Measurements from ENCODE around the gene AATK. TPM values are rescaled to one million over a fixed set of nuclear protein-coding genes. Genes with fewer than 3 reads are reported as not detected.

Gene AATK
- polyA plus RNA-seq, 2 of the 4 experiments (the other 2 are of a cell fraction) = 0.26 to 0.37 TPM

DNA sequence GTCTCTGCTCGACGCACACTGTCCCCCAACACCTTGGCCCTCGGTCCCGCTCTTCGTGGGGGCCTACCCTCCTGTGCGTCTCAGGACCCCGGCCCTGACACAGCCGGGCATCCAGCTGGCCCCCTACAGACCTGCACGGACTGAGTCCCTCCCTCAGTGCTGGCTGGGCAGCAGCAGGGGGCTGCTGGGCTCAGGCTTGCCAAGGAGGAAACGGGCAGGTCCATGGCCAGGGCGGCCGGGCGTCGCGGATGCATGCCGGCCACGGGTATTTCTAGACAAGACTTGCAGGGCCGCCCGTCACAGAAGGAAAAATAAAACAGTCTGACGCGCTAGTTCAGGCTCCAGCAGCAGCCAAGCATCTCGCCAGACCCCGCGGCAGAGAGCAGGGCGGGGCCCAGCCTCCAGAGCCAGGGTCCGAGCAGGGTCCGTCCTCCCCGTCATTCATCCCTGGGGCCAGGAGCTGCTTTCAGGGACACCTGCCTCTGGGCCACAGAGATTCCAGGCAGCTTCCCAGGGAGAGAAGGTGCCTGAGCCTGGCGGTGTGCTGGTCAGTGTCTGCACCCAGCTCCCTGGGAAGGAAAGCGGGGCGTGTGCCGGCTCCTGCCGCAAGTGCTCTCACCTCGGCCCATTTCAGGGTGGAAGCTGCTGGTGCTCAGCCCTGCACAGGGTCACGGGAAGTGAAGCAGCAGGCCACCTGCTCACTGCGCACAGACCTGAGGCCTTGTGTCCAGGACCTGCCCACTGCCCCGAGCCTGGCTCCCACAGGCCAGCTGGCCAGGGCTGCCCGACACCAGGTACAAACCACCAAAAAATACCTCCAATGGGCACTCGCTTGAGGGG, 8.0 kb downstream of the AATK start:
- 78% methylated on average over 36 of the region's 39 CpGs for WGBS (ENCODE audit: missing lambda C conversion rate)
- TF ChIP-seq, protein P1, sequence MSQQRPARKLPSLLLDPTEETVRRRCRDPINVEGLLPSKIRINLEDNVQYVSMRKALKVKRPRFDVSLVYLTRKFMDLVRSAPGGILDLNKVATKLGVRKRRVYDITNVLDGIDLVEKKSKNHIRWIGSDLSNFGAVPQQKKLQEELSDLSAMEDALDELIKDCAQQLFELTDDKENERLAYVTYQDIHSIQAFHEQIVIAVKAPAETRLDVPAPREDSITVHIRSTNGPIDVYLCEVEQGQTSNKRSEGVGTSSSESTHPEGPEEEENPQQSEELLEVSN (IDR thresholded peaks at IDR 0.05; ENCODE audit: borderline replicate concordance, low read depth) = no peak
- TF ChIP-seq, protein P2, sequence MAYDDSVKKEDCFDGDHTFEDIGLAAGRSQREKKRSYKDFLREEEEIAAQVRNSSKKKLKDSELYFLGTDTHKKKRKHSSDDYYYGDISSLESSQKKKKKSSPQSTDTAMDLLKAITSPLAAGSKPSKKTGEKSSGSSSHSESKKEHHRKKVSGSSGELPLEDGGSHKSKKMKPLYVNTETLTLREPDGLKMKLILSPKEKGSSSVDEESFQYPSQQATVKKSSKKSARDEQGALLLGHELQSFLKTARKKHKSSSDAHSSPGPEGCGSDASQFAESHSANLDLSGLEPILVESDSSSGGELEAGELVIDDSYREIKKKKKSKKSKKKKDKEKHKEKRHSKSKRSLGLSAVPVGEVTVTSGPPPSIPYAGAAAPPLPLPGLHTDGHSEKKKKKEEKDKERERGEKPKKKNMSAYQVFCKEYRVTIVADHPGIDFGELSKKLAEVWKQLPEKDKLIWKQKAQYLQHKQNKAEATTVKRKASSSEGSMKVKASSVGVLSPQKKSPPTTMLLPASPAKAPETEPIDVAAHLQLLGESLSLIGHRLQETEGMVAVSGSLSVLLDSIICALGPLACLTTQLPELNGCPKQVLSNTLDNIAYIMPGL (CRISPR knock-in tag; IDR thresholded peaks at IDR 0.05; ENCODE audit: borderline replicate concordance) = no peak
- TF ChIP-seq HDAC2 (IDR thresholded peaks at IDR 0.05) = no peak
- no peak overlapping the region for H3K27ac ChIP-seq
- DNase-seq (ENCODE audit: low read depth in 1 of 2, low spot score in 1 of 2) (no peak), FAIRE-seq (no peak), ATAC-seq (no peak)
- CTCF ChIA-PET = interaction anchor here (0.9 to 11.4 kb wide), 5 partner anchors 8 to 96 kb away, joined by 3 to 121 read pairs (median 3); no protein-coding TSS in a partner anchor
- no peaks in the 10 kb centered on the region for H3K4me1 ChIP-seq
- H3K4me3 ChIP-seq = no peak overlapping the region
- no peaks in the 10 kb centered on the region for H3K9me3 ChIP-seq
- H3K4me2 ChIP-seq = no peak overlapping the region
- POLR2A ChIA-PET = no interaction called here

DNA sequence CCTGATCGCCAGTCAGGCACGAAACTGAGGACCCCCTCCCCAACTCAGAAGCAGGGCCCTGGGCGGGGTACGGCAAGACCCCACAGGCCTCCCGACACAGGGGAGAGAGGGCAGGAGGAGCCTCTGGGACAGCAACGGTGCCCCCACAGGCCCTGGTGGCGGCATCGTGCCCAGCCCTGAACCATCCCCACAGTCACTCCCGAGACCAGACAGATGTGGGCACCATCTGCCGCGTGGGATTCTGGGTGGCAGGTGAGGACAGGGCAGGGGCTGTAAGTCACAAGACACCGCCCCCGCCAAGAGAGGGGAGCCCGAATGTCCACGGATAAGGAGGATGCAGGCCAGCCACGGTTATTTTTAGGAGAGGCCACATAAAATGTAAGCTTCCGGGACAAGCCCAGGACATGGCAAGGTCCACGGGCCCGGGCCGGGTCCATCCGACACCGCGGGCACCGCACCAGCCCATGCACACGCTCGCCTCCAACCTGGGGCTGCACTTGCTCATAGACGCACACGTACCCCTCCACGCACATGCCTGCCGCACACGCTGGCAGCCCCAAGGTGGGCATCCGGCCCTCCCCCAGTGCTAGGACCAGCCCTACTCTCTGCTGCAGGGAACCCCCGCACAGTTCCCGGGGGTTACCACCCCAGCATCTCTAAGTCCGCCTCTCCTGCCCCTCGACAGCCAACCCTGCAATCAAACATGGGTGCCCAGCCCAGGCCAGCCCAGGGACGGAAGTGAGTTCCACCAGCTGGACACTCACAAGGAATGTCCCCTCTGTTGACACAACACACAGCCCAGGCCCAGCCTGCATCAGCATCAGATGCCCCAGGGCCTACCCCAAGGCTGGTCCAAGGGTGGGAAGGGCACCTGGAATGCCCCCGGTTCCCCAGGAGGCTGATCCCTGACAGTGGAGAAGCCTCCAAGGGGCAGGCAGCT, 8.9 kb downstream of the AATK start:
- H3K27ac ChIP-seq = no peak overlapping the region
- H3K9me3 ChIP-seq = no peaks in the 10 kb centered on the region
- no peak for TF ChIP-seq FOSL2 (IDR thresholded peaks at IDR 0.05)
- TF ChIP-seq FOSL2 (CRISPR knock-in tag; IDR thresholded peaks at IDR 0.05) = no peak
- TF ChIP-seq POLR2AphosphoS2 (conservative IDR thresholded peaks at IDR 0.05; ENCODE audit: low read length) = no peak
- no peak for TF ChIP-seq HDAC2 (IDR thresholded peaks at IDR 0.05)
- TF ChIP-seq RNF2 (IDR thresholded peaks at IDR 0.05; ENCODE audit: borderline replicate concordance, low read depth) = no peak
- no peak for TF ChIP-seq RFX5 (IDR thresholded peaks at IDR 0.05)
- TF ChIP-seq, protein P3, sequence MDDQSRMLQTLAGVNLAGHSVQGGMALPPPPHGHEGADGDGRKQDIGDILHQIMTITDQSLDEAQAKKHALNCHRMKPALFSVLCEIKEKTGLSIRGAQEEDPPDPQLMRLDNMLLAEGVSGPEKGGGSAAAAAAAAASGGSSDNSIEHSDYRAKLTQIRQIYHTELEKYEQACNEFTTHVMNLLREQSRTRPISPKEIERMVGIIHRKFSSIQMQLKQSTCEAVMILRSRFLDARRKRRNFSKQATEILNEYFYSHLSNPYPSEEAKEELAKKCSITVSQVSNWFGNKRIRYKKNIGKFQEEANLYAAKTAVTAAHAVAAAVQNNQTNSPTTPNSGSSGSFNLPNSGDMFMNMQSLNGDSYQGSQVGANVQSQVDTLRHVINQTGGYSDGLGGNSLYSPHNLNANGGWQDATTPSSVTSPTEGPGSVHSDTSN (IDR thresholded peaks at IDR 0.05) = no peak
- no peak for TF ChIP-seq NFE2L2 (conservative IDR thresholded peaks at IDR 0.05; ENCODE audit: low read length)
- TF ChIP-seq, protein P4, sequence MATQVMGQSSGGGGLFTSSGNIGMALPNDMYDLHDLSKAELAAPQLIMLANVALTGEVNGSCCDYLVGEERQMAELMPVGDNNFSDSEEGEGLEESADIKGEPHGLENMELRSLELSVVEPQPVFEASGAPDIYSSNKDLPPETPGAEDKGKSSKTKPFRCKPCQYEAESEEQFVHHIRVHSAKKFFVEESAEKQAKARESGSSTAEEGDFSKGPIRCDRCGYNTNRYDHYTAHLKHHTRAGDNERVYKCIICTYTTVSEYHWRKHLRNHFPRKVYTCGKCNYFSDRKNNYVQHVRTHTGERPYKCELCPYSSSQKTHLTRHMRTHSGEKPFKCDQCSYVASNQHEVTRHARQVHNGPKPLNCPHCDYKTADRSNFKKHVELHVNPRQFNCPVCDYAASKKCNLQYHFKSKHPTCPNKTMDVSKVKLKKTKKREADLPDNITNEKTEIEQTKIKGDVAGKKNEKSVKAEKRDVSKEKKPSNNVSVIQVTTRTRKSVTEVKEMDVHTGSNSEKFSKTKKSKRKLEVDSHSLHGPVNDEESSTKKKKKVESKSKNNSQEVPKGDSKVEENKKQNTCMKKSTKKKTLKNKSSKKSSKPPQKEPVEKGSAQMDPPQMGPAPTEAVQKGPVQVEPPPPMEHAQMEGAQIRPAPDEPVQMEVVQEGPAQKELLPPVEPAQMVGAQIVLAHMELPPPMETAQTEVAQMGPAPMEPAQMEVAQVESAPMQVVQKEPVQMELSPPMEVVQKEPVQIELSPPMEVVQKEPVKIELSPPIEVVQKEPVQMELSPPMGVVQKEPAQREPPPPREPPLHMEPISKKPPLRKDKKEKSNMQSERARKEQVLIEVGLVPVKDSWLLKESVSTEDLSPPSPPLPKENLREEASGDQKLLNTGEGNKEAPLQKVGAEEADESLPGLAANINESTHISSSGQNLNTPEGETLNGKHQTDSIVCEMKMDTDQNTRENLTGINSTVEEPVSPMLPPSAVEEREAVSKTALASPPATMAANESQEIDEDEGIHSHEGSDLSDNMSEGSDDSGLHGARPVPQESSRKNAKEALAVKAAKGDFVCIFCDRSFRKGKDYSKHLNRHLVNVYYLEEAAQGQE (IDR thresholded peaks at IDR 0.05) = no peak
- CTCF ChIA-PET = interaction anchor here (0.9 to 11.4 kb wide), 3 partner anchors 7 to 60 kb away, joined by 3 to 121 read pairs (median 3); no protein-coding TSS in a partner anchor
- FAIRE-seq = no peak
- 83% methylated on average over 34 of the region's 38 CpGs for WGBS (ENCODE audit: missing lambda C conversion rate)
- H3K4me1 ChIP-seq = no peaks in the 10 kb centered on the region
- H3K4me2 ChIP-seq = no peak overlapping the region
- ATAC-seq = no peak; a peak in 1 of 6 replicates
- POLR2A ChIA-PET = no interaction called here
- DNase-seq (ENCODE audit: low read depth in 1 of 2, low spot score in 1 of 2) = no peak
- H3K4me3 ChIP-seq = no peak overlapping the region

Measured in A549 (cell line).